Astrocyte of the cerebellum (primary cell): ENCODE measurements around the gene CDCP1.

Experiments
- DNase-seq: peaks from one replicate; pipeline ENCODE4 v3.0.0-alpha.2; 2011; ENCODE audit warnings: low read depth
- H3K4me3 ChIP-seq: 2 replicates; pipeline ENCODE4 v1.5.1; 2011; ENCODE audit warnings: mild to moderate bottlenecking, low read depth, low read length, moderate library complexity
- CTCF ChIP-seq: IDR thresholded peaks from 2 replicates; pipeline ENCODE4 v1.5.1; 2012; ENCODE audit warnings: low read length, low read depth, moderate library complexity, mild to moderate bottlenecking; ENCODE audit errors: missing control alignments
- in situ Hi-C: cut with HindIII; loops from 2 replicates; pipeline ENCODE4 v1.10.0; 2017; ENCODE audit warnings: low sequenced_read_pairs

Gene CDCP1

GRCh38 chr3:45071075-45071474 lies 75.1 kb downstream of the CDCP1 start:
- no peak for TF ChIP-seq CTCF

GRCh38 chr3:45067941-45068340 lies 78.2 kb downstream of the CDCP1 start:
- no peak for TF ChIP-seq CTCF
- DNase-seq: no peak
- in situ Hi-C loops: no loop called here
- no peak overlapping the region for H3K4me3 ChIP-seq

More at GRCh38 chr3:45071075-45071474, 75.1 kb downstream of the CDCP1 start:
- no peak for DNase-seq
- in situ Hi-C loops: no loop called here
- no peak overlapping the region for H3K4me3 ChIP-seq

GRCh38 chr3:45067486-45067885 lies 78.7 kb downstream of the CDCP1 start:
- H3K4me3 ChIP-seq: no peak overlapping the region
- in situ Hi-C loops: no loop called here
- no peak for DNase-seq
- no peak for TF ChIP-seq CTCF

- in situ Hi-C loops: no loop called here
- no peak overlapping the region for H3K4me3 ChIP-seq
- DNase-seq: no peak
- TF ChIP-seq CTCF: no peak
Observed at GRCh38 chr3:45066109-45066801, 79.9 kb downstream of the CDCP1 start.

GRCh38 chr3:45065373-45065720 lies 80.8 kb downstream of the CDCP1 start:
- no peak for DNase-seq
- no peak overlapping the region for H3K4me3 ChIP-seq
- in situ Hi-C loops: no loop called here
- no peak for TF ChIP-seq CTCF

GRCh38 chr3:45064512-45065372 lies 81.4 kb downstream of the CDCP1 start:
- H3K4me3 ChIP-seq: no peak overlapping the region
- DNase-seq: no peak
- no peak for TF ChIP-seq CTCF
- in situ Hi-C loops: no loop called here
